NCI-H510A treated with DMSO at 0.1 percent for 48 hours (cell line): ENCODE data around the gene NOX3.
"Not testable (repeated sequence)": the region's sequence is repeated elsewhere in the genome, so short reads cannot be mapped to it uniquely, and the experiment has no call there.

Source experiments
- DNase-seq: peaks from one replicate; lab custom pipeline; 2025; lab: John Stamatoyannopoulos, UW

The NOX3 gene

GRCh38 chr6:155371230-155371629 is 84.4 kb downstream of the NOX3 start:
- no peak for DNase-seq

DNA sequence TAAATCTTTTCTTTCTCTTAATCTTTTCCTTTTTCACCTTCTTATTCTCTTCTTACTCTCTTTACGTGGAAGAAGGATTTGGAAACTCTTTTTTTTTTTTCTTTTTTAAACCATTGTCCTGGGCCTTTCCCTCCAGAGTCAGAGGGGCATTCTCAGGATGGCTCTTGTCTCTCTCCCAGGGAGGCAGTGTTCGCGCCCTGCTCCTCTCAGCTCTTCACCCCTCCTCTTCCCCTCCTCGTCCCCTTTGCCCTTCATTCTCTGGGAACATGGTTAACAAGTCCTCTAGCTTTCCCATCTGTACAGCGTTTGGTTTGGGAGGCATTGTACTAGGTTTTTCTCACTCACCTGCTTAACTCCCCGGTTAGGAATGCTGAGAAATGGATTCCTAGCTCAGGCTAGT is 89.3 kb downstream of the NOX3 start:
- no peak for DNase-seq

DNA sequence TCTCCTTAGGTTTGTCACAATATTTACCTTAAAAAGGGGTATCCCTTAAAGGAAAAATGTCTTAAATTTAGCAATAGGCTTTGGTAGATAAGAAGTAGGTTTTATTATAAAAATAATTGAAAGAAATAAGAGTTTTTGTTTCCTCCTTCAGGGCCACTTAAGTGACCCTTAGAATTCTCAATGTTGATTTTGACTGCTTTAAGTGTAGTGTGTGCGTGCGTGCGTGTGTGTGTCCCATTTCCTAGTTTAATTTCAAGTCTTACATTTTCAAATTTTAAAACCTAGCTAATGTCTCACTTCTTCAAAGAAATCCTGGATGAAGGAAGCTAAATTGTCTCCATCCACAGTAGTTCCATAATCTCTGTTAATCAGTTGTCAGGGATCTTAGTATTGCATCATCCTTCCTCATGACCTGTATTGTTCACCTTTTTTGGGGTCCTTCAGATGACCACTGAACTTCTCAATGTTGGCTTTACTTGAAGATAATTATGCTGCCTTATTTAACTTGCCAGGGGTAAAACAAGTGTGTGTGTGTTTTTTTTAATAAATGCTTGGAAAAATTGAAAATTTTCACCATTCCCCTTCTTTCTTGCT is 90.7 kb downstream of the NOX3 start:
- no peak for DNase-seq

- not testable (repeated sequence) for DNase-seq
Measured at GRCh38 chr6:155364021-155364420, 91.6 kb downstream of the NOX3 start.

- not testable (repeated sequence) for DNase-seq
Measured at GRCh38 chr6:155362968-155363632, 92.5 kb downstream of the NOX3 start.

DNA sequence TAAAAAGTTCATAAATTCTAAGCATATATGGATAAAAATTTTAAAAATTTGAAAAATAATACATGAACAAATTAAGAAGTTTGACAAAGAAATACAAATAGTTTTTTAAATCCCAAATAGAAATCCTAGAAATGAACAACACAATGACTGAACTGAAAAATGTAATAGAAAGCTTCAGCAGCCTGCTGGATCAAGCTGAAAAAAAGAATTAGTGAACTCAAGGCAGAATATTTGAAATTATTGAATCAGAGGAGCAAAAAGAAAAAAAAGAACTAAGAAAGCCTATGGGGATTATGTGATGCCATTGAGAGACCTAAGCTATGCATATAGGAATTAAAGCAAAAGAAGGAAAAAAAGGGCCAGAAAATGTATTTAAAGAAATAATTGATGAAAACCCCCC is 101.5 kb downstream of the NOX3 start:
- no peak for DNase-seq

DNA sequence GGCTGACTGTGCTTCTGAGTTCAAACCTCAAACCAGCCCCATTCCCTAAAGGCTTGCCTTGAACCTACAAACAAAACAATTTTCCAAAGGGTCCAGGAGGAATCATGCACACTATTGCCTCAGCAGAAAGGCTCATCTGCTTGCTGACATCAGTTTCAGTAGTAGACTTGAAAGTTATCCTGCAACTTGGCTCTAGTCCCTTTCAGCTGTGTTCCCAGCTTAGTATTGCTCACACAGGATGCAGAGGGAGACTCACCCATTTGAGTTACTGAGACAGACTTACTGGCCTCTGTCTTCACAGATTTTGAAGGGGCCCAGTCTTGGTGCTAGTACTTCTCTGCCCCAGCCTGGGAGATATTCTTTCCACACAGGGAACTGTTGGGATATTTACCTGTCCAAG is 102.8 kb downstream of the NOX3 start:
- DNase-seq = no peak

DNA sequence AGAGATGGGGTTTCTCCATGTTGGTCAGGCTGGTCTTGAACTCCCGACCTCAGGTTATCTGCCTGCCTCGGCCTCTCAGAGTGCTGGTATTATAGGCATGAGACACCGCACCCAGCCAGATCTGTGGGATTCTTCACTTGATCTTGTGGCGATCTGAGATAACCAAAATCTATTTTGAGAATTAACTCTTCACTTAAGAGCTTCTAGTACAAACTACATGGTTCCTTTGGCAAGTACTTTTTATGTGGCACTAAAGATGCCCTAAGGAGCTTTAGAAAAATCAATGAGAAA is 103.6 kb downstream of the NOX3 start:
- DNase-seq = no peak

- no peak for DNase-seq
Measured at GRCh38 chr6:155351273-155352129, 104.1 kb downstream of the NOX3 start.

GRCh38 chr6:155349956-155350355 is 105.7 kb downstream of the NOX3 start:
- DNase-seq = no peak

GRCh38 chr6:155349129-155349528 is 106.5 kb downstream of the NOX3 start:
- no peak for DNase-seq

DNA sequence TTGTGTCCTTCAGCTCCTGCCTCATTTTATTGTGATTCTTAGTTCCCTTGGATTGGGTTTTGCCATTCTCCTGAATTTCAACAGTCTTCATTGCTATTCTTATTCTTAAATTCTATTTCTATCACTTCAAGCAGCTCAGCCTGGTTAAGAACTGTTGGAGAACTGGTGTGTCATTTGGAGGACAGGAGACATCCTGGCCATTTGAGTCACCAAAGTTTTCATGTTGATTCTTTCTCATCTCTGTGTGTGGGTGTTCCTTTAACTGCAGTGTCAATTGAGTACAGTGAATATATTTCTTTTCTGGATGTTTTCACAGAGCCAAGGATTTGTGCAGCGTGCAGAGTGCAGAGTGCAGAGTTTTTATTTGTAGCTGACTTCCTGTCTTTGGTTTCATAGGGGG is 107.8 kb downstream of the NOX3 start:
- no peak for DNase-seq

- no peak for DNase-seq
Measured at GRCh38 chr6:155346957-155347356, 108.7 kb downstream of the NOX3 start.
